ENCODE data around the gene SAP130.
"Not testable (repeated sequence)": the region's sequence is repeated elsewhere in the genome, so short reads cannot be mapped to it uniquely, and the experiment has no call there.

The SAP130 gene

GRCh38 chr2:127945281-127945680 is 82.6 kb downstream of the SAP130 start:
- DNase-seq: no peak

DNA sequence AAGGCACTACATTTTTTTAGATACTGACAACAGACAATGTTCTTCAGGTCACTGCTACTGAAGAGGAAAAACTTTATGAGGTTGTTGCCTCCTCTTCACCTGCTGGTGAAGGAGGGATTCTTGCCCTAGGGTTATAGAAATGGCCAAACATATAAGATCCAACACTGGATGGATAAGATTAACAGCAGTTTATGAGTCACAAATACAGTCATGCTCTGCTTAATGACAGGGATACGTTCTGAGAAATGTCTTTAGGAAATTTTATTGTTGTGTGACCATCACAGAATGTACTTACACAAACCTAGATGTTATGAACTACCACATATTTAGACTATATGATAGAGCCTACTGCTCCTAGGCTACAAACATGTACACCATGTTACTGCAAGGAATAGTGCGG is 84.7 kb downstream of the SAP130 start:
- DNase-seq: no peak

GRCh38 chr2:127942002-127942401 is 85.9 kb downstream of the SAP130 start:
- no peak for DNase-seq

GRCh38 chr2:127941461-127941860 is 86.4 kb downstream of the SAP130 start:
- DNase-seq: no peak

DNA sequence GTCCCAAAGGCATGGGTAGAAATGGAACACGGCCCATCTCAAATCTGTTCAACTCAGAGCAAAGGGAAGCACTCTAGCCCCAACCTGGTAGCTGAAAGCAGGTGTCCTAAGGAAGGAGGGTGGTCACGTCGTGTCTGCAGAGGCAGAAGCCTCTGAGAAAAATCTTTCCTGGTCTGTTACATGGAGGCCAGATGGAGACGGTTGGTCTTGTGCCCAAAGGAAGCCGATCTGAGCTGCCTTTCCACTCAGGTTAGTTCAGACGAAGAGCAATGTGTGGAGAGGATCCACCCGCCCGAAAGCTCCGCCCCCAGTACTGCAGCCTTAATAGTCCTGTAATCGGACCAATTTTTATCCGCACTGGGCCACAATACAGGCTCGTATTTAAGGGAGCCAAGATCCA is 87.2 kb downstream of the SAP130 start:
- no peak for DNase-seq

DNA sequence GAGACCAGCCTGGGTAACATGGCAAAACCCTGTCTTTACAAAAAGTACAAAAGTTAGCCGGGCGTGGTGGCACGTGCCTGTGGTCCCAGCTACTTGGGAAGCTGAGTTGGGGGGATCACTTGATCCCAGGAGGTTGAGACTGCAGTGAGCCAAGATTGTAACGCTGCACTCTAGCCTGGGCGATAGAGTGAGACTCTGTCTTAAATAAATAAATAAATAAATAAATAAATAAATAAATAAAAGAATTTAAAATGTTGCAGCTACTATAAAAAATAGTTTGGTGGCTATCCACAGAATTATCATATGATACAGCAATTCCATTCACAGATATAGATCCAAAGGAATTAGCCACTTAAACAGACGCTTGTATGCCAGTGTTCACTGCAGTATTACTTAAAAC is 92.5 kb downstream of the SAP130 start:
- no peak for DNase-seq

- DNase-seq: no peak
Measured at GRCh38 chr2:127932199-127932876, 95.5 kb downstream of the SAP130 start.

GRCh38 chr2:127929449-127929848 is 98.4 kb downstream of the SAP130 start:
- DNase-seq: no peak

- DNase-seq: no peak
Measured at GRCh38 chr2:127927384-127927783, 100.5 kb downstream of the SAP130 start.

GRCh38 chr2:127917916-127918315 is 109.9 kb downstream of the SAP130 start:
- no peak for DNase-seq

DNA sequence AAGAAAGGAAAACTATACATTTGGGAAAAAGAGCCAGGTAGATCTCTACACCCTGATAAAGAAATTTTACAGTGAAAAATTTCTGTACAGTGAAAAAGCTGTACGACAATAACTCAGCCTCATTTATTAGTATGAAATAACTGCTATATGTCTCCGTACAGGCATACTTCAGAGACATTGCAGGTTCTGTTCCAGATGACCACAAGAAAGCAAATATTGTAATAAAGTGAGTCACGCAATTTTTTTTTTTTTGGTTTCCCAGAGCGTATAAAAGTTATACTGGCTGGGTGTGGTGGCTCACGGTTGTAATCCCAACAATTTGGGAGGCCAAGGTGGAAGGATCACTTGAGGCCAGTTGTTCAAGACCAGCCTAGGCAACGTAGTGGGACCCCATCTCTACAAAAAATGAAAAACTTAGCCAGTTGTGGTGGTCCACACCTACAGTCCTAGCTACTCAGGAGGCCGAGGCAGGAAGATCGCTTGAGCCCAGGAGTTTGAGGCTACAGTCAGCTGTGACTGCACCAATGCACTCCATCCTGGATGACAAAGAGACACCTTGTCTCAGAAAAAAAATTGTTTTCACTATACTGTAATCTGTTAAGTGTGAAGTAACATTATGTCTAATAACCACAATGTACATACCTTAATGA is 113.9 kb downstream of the SAP130 start:
- DNase-seq: no peak

DNA sequence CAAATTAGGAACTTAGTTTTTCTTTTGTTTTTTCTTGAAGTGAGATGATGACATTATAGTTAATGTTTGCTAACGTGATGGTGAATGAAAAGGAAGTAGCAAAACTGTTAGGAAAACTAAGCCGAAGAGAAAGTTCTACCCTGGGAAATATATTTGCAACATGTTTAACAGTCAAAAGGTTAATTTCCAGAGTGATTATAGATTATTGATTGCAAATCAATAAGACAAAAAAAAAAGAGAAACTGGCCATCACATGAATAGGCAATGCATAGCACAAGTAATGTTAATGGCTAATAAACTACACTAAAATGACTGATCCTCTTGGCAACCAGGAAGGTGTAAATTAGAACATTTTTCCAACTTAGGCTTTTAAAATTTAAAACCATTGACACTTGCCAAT is 116.1 kb downstream of the SAP130 start:
- no peak for DNase-seq

DNA sequence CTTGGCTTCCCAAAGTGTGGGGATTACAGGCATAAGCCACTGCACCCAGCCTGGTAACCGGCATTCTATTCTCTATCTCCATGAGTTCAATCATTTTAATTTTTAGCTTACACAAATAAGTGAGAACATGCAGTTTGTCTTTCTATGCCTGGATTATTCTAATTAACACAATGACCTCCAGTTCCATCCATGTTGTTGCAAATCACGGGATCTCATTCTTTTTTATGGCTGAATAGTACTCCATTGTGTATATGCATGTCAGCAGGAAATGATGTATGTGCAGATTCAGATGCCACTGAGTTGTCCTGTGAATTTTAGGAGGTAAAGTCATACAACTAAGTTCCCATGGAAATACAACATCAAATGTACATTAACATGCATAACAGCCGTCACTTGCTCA is 117.4 kb downstream of the SAP130 start:
- no peak for DNase-seq

- DNase-seq: no peak
Measured at GRCh38 chr2:127909019-127909418, 118.8 kb downstream of the SAP130 start.

GRCh38 chr2:127907733-127908400 is 120.0 kb downstream of the SAP130 start:
- DNase-seq: not testable (repeated sequence)

DNA sequence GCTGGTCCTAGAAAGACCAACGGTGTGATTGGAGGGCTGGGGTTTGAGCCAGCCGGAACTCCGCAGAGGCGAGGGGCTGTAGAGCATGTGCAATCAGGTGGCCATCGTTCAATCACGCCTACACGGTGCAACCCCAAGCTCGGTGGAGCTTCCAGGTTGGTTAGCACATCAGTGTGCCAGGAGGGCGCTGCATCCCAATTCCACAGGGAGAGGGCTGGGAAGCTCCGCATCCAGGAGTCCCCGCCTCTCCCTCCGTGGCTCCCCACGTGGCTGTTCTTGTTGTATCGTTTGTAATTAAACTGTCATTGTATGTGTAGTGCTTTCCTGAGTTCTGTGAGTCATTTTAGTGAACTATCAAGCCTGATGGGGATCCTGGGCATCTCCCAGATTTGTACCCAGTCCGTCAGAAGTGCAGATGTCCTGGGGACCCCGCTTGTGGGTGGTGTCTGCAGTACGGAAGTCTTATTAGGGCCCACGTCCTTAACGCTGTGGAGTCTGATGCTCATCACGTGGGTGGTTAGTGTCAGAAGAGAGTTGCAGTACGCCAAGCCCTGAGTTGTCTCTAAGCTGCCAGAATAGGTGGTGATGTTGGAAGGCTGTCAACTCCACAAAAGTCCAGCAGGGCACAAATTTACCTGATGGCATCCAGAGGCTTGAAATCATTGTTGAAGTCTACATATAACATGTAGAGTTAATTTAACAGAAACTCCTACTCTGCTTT is 121.5 kb downstream of the SAP130 start:
- DNase-seq: no peak

DNA sequence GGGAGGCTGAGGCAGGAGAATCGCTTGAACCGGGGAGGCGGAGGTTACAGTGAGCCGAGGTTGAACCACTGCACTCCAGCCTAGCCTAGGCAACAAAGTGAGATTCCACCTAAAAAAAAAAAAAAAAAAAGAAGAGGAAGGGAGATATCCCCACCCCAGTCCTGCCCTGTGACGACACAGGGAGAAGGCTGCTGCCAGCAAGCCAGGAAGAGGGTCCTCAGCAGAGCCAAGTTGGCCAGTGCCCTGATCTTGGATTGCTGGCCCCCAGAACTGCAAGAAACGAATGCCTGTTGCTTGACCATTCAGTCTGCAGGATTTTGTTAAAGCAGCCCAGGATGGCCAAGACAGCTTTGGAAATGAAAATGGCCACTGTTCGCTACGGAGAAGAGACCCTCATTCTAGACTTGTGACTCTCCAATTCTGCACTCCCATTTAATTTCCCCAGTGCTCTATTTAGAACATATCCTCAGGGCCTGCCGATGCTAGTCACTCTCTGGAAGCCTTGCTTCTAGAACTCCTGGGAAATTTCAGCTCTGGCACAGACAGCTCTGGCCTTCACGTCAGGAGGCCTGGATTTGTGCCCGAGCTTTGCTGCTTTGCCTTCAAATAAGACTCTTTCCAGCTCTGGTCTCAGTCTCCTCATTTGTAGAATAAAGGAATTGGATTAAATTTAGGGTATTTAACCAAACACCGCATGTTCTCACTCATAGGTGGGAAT is 126.4 kb downstream of the SAP130 start:
- DNase-seq: no peak

- no peak for DNase-seq
Measured at GRCh38 chr2:127897531-127898211, 130.2 kb downstream of the SAP130 start.

- DNase-seq: no peak
Measured at GRCh38 chr2:127893494-127893893, 134.4 kb downstream of the SAP130 start.

- DNase-seq: no peak
Measured at GRCh38 chr2:127893033-127893432, 134.8 kb downstream of the SAP130 start.

DNA sequence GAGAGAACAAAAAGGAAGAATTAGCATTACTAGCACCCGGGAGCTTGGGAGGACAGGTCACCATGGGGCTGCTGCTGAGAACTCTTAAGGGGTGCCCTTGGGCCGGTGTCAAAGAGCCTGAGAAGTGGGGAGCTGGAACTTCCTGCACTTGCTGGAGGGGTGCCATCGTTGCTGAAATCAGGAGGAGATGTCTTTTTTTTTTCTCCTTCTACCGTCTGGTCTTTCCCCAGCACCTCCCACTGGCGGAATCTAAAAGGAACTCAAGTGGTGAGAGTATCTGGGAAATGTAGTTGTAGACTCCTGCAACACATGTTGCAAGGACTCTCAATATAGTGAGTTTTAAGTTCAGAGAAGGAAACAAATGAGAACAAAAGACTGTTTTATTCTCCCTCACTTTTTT is 136.0 kb downstream of the SAP130 start:
- no peak for DNase-seq
